Kidney epithelial cell (primary cell): ENCODE data around the gene ZBTB16. TPM values are rescaled to one million over a fixed set of nuclear protein-coding genes. Genes with fewer than 3 reads are reported as not detected.

Source experiments
- DNase-seq: peaks from one replicate; pipeline ENCODE4 v3.0.0-alpha.2; 2010; ENCODE audit warnings: low read depth
- H3K27me3 ChIP-seq: 2 replicates; pipeline ENCODE4 v1.6.0; 2011; ENCODE audit warnings: low read length; ENCODE audit not compliant: control insufficient read depth, insufficient read depth
- H3K36me3 ChIP-seq: 2 replicates; pipeline ENCODE4 v1.5.1; 2011; ENCODE audit warnings: low read length; ENCODE audit not compliant: control insufficient read depth, insufficient read depth
- H3K4me3 ChIP-seq: 2 replicates; pipeline ENCODE4 v1.5.1; 2011; ENCODE audit warnings: low read depth, mild to moderate bottlenecking, control low read depth, low read length
- CTCF ChIP-seq: IDR thresholded peaks from 2 replicates; pipeline ENCODE4 v1.5.1; 2011; ENCODE audit warnings: mild to moderate bottlenecking, moderate library complexity, low read length, control low read depth, inconsistent platforms; ENCODE audit not compliant: insufficient read depth, poor library complexity, severe bottlenecking
- total RNA-seq: library from RNA; depleted of rRNA; stranded (reverse); fragments of >200 nt; gene quantifications from 2 replicates; pipeline ENCODE4 v1.2.3, GENCODE V29; 2015

The ZBTB16 gene
- total RNA-seq, 1 donor from 2014 or later = 0.08 TPM

- no peak for TF ChIP-seq CTCF
- Histone ChIP-seq H3K27me3 (peaks cover 13% of the 10 kb centered on the region), H3K36me3 (no peaks in the 10 kb centered on the region), H3K4me3 (no peak overlapping the region)
- no peak for DNase-seq
Measured at GRCh38 chr11:114167355-114167754, 107.8 kb downstream of the ZBTB16 start.

GRCh38 chr11:114167771-114168448, 108.4 kb downstream of the ZBTB16 start:
- H3K4me3 ChIP-seq = no peak overlapping the region
- H3K27me3 ChIP-seq = peaks cover 13% of the 10 kb centered on the region
- TF ChIP-seq CTCF = no peak
- DNase-seq = no peak
- no peaks in the 10 kb centered on the region for H3K36me3 ChIP-seq

- peaks cover 13% of the 10 kb centered on the region for H3K27me3 ChIP-seq
Measured at GRCh38 chr11:114168691-114169090, 109.2 kb downstream of the ZBTB16 start.

GRCh38 chr11:114169321-114169749, 109.8 kb downstream of the ZBTB16 start:
- peaks cover 13% of the 10 kb centered on the region for H3K27me3 ChIP-seq

More at GRCh38 chr11:114168691-114169090, 109.2 kb downstream of the ZBTB16 start:
- no peak for TF ChIP-seq CTCF
- Histone ChIP-seq H3K36me3 (no peaks in the 10 kb centered on the region), H3K4me3 (no peak overlapping the region)
- DNase-seq = no peak

GRCh38 chr11:114169821-114170220, 110.3 kb downstream of the ZBTB16 start:
- H3K36me3 ChIP-seq = no peaks in the 10 kb centered on the region
- no peak for TF ChIP-seq CTCF
- no peak overlapping the region for H3K4me3 ChIP-seq
- peaks cover 17% of the 10 kb centered on the region for H3K27me3 ChIP-seq
- DNase-seq = no peak

More at GRCh38 chr11:114169321-114169749, 109.8 kb downstream of the ZBTB16 start:
- DNase-seq = no peak
- Histone ChIP-seq H3K4me3 (no peak overlapping the region), H3K36me3 (no peaks in the 10 kb centered on the region)
- no peak for TF ChIP-seq CTCF

GRCh38 chr11:114170226-114170625, 110.7 kb downstream of the ZBTB16 start:
- no peak for DNase-seq
- Histone ChIP-seq H3K27me3 (peaks cover 20% of the 10 kb centered on the region), H3K36me3 (no peaks in the 10 kb centered on the region), H3K4me3 (no peak overlapping the region)
- TF ChIP-seq CTCF = no peak
